Brain pericyte (primary cell): ENCODE data around the gene CYFIP1.
"Not testable (repeated sequence)": the region's sequence is repeated elsewhere in the genome, so short reads cannot be mapped to it uniquely, and the experiment has no call there.

ENCODE experiments used
- DNase-seq: peaks from one replicate; pipeline ENCODE4 v3.0.0-alpha.2; 2012; ENCODE audit warnings: low read depth, low spot score

CYFIP1 gene

GRCh38 chr15:22980189-22981050 lies at the start of gene CYFIP1:
Gene CYFIP1 (minus strand): TSS chr15:22980368. CDS start chr15:22947285, 33,083 bp downstream.
- DNase-seq: no peak

GRCh38 chr15:23026218-23026617 lies 46.0 kb upstream of the CYFIP1 start:
- DNase-seq: no peak

GRCh38 chr15:23022156-23022555 lies 42.0 kb upstream of the CYFIP1 start:
- no peak for DNase-seq

- no peak for DNase-seq
Measured at GRCh38 chr15:23014394-23015000, 34.3 kb upstream of the CYFIP1 start.

GRCh38 chr15:23013681-23014080 lies 33.5 kb upstream of the CYFIP1 start:
- no peak for DNase-seq

- not testable (repeated sequence) for DNase-seq
Measured at GRCh38 chr15:23012616-23013015, 32.4 kb upstream of the CYFIP1 start.

- DNase-seq: no peak
Measured at GRCh38 chr15:23003736-23004135, 23.6 kb upstream of the CYFIP1 start.

- DNase-seq: no peak
Measured at GRCh38 chr15:23002920-23003319, 22.8 kb upstream of the CYFIP1 start.

GRCh38 chr15:22995795-22996194 lies 15.6 kb upstream of the CYFIP1 start:
- no peak for DNase-seq

- no peak for DNase-seq
Measured at GRCh38 chr15:22992024-22992326, 11.8 kb upstream of the CYFIP1 start.

GRCh38 chr15:22989576-22990477 lies 9.7 kb upstream of the CYFIP1 start:
- DNase-seq: no peak

- no peak for DNase-seq
Measured at GRCh38 chr15:22988811-22989210, 8.6 kb upstream of the CYFIP1 start.

GRCh38 chr15:22981931-22982330 lies 1.8 kb upstream of the CYFIP1 start:
- not testable (repeated sequence) for DNase-seq

- no peak for DNase-seq
Measured at GRCh38 chr15:22981051-22981840, 1.1 kb upstream of the CYFIP1 start.

- no peak for DNase-seq
Measured at GRCh38 chr15:22979238-22980188, 655 bp downstream of the CYFIP1 start.

- DNase-seq: no peak
Measured at GRCh38 chr15:22978691-22979237, 1.4 kb downstream of the CYFIP1 start.

- no peak for DNase-seq
Measured at GRCh38 chr15:22974745-22975144, 5.4 kb downstream of the CYFIP1 start.

GRCh38 chr15:22973987-22974386 lies 6.2 kb downstream of the CYFIP1 start:
- DNase-seq: no peak

GRCh38 chr15:22973286-22973685 lies 6.9 kb downstream of the CYFIP1 start:
- no peak for DNase-seq

GRCh38 chr15:22969489-22969888 lies 10.7 kb downstream of the CYFIP1 start:
- DNase-seq: no peak
